GM12892 (cell line): Measurements from ENCODE around the gene HMCN1.

Source experiments
- POLR2A ChIP-seq: IDR thresholded peaks from 2 replicates; pipeline ENCODE4 v1.6.1; 2011; ENCODE audit warnings: low read depth, low read length, control low read depth
- POLR2AphosphoS5 ChIP-seq: IDR thresholded peaks from 2 replicates; pipeline ENCODE4 v1.6.1; 2011; ENCODE audit warnings: low read depth, low read length, control low read depth
- TAF1 ChIP-seq: IDR thresholded peaks from 2 replicates; pipeline ENCODE4 v1.6.1; 2011; ENCODE audit warnings: low read depth, mild to moderate bottlenecking, control low read depth, low read length, borderline replicate concordance

- TF ChIP-seq POLR2AphosphoS5 (no peak), POLR2A (no peak), TAF1 (no peak)
Measured at GRCh38 chr1:185837711-185838110, 103.5 kb downstream of the HMCN1 start.
